Esophagus muscularis mucosa (tissue), 4 donors: ENCODE results near the gene IFI27L1. TPM values are rescaled to one million over a fixed set of nuclear protein-coding genes. Genes with fewer than 3 reads are reported as not detected.

Source experiments
- DNase-seq: peaks from one replicate; pipeline ENCODE4 v3.0.0-alpha.2; 2017; ENCODE audit errors: extremely low spot score
- H3K27ac ChIP-seq, 4 donors: fragments of 200-600 bp; sonication (generic); replicated peaks in 1 of 4; 1 replicate in 3 of 4; 2 replicates in 1 of 4; pipeline ENCODE4 v1.5.1; 2016 to 2019; ENCODE audit warnings: mild to moderate bottlenecking in 1 of 4
- H3K27me3 ChIP-seq, 4 donors: fragments of 200-600 bp; sonication (generic); one replicate each; pipeline versions ENCODE4 v1.5.1 to v1.6.0; 2016 to 2019
- H3K36me3 ChIP-seq, 4 donors: fragments of 200-600 bp; sonication (generic); one replicate each; pipeline ENCODE4 v1.5.1; 2016 to 2019
- H3K4me1 ChIP-seq, 4 donors: fragments of 200-600 bp; sonication (generic); one replicate each; pipeline ENCODE4 v1.5.1; 2016 to 2019
- H3K4me3 ChIP-seq, 4 donors: fragments of 200-600 bp; sonication (generic); 1 replicate in 2 of 4; 2 replicates in 2 of 4; pipeline ENCODE4 v1.5.1; 2016 to 2019; ENCODE audit warnings: mild to moderate bottlenecking in 4 of 4, moderate library complexity in 1 of 4
- H3K9me3 ChIP-seq, 4 donors: fragments of 200-600 bp; sonication (generic); 1 replicate in 3 of 4; 2 replicates in 1 of 4; pipeline ENCODE4 v1.5.1; 2016 to 2019
- EP300 ChIP-seq: sonication (generic); formaldehyde crosslinking; IDR thresholded peaks from one replicate; pipeline ENCODE4 v1.6.1; 2017; ENCODE audit warnings: antibody characterized with exemption
- POLR2A ChIP-seq: fragments of 450-650 bp; IDR thresholded peaks from one replicate; pipeline ENCODE4 v1.6.1; 2017; ENCODE audit warnings: antibody characterized with exemption, moderate library complexity, mild to moderate bottlenecking, low read depth
- POLR2AphosphoS5 ChIP-seq, 2 donors: sonication (generic); formaldehyde crosslinking; IDR thresholded peaks; one replicate each; pipeline ENCODE4 v1.6.1; 2017; ENCODE audit warnings: antibody characterized with exemption in 2 of 2
- WGBS: methylation state at CpG from one replicate; pipeline ENCODE4 v1.1.5; 2018; 5-methylcytosine and 5-hydroxymethylcytosine counted together
- intact Hi-C: fragments of 100-400 bp; cut with DNase I; formaldehyde crosslinking; loops from one replicate; pipeline ENCODE4 v1.15.1; 2023
- total RNA-seq, 4 donors: library from RNA; depleted of rRNA; stranded (reverse); fragments of >200 nt; gene quantifications; one replicate each; pipeline versions ENCODE4 v1.1.0 to v1.2.1, GENCODE V29; 2016
- TF ChIP-seq, protein P1 (sequence below), 3 experiments: fragments of 200-600 bp in 2 of 3; fragments of 450-650 bp in 1 of 3; sonication (generic) in 2 of 3; IDR thresholded peaks; one replicate each; pipeline ENCODE4 v1.5.1; 2017 to 2019; ENCODE audit warnings: antibody characterized with exemption in 3 of 3, mild to moderate bottlenecking in 2 of 3, moderate library complexity in 1 of 3

IFI27L1 gene
- total RNA-seq, 4 donors from 2014 or later, result 5.8 to 12.9 (median 6.4) TPM

DNA sequence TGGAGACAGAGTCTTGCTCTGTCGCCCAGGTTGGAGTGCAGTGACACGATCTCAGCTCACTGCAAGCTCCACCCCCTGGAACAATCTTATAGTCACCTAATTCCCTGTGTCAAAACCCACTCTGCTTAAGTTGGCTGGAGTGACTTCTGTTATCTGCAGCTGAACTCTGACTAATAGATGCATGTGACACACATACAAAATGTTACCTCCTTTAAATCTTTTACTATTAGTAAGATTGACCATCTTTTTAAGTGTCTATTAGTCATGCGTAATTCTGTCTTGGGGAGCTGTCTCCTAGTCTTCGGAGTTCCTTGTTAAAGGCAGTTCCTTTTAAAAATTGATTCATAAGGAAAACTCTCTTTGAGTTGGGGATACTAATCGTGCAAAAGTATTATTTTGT is 7.4 kb downstream of the IFI27L1 start:
- H3K27me3 ChIP-seq, result no peaks in the 10 kb centered on the region
- H3K27ac ChIP-seq, result no peak overlapping the region
- DNase-seq, result no peak
- H3K4me1 ChIP-seq, result no peaks in the 10 kb centered on the region
- H3K36me3 ChIP-seq, result no peaks in the 10 kb centered on the region
- no peak for TF ChIP-seq POLR2A
- TF ChIP-seq POLR2AphosphoS5 (IDR thresholded peaks at IDR 0.05), result no peak
- no peak for TF ChIP-seq EP300
- TF ChIP-seq, protein P1, sequence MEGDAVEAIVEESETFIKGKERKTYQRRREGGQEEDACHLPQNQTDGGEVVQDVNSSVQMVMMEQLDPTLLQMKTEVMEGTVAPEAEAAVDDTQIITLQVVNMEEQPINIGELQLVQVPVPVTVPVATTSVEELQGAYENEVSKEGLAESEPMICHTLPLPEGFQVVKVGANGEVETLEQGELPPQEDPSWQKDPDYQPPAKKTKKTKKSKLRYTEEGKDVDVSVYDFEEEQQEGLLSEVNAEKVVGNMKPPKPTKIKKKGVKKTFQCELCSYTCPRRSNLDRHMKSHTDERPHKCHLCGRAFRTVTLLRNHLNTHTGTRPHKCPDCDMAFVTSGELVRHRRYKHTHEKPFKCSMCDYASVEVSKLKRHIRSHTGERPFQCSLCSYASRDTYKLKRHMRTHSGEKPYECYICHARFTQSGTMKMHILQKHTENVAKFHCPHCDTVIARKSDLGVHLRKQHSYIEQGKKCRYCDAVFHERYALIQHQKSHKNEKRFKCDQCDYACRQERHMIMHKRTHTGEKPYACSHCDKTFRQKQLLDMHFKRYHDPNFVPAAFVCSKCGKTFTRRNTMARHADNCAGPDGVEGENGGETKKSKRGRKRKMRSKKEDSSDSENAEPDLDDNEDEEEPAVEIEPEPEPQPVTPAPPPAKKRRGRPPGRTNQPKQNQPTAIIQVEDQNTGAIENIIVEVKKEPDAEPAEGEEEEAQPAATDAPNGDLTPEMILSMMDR (IDR thresholded peaks at IDR 0.05), result no peak
- no peak overlapping the region for H3K4me3 ChIP-seq
- no peaks in the 10 kb centered on the region for H3K9me3 ChIP-seq
- 80% methylated on average over 5 of the region's 5 CpGs for WGBS
- intact Hi-C loops, result loop anchor here (10.0 kb wide), 1 partner anchor 1446 kb away; the partner anchor contains the start of gene GLRX5

DNA sequence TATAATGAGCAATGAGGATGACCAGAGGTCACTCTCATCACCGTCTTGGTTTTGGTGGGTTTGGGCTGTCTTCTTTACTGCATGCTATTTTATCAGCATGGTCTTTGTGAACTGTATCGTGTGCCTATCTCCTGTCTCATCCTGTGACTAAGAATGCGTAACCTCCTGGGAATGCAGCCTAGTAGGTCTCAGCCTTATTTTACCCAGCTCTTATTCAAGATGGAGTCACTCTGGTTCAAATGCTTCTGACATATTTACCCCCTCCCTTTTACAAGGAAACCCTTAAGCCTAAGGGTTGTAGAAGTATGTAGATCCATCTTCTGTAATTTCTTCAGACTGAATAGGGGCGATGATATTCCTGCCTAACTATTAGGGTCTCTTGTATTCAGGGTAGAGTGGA is 8.4 kb downstream of the IFI27L1 start:
- Histone ChIP-seq H3K4me1 (no peaks in the 10 kb centered on the region), H3K4me3 (no peak overlapping the region), H3K27ac (no peak overlapping the region), H3K36me3 (no peaks in the 10 kb centered on the region), H3K27me3 (no peaks in the 10 kb centered on the region), H3K9me3 (no peaks in the 10 kb centered on the region)
- TF ChIP-seq POLR2AphosphoS5 (IDR thresholded peaks at IDR 0.05) (no peak), EP300 (no peak), POLR2A (no peak)
- TF ChIP-seq, protein P1 (IDR thresholded peaks at IDR 0.05), result no peak
- 94% methylated on average over 4 of the region's 4 CpGs for WGBS
- DNase-seq, result no peak
- intact Hi-C loops, result loop anchor here (10.0 kb wide), 1 partner anchor 1445 kb away; the partner anchor contains the start of gene GLRX5

DNA sequence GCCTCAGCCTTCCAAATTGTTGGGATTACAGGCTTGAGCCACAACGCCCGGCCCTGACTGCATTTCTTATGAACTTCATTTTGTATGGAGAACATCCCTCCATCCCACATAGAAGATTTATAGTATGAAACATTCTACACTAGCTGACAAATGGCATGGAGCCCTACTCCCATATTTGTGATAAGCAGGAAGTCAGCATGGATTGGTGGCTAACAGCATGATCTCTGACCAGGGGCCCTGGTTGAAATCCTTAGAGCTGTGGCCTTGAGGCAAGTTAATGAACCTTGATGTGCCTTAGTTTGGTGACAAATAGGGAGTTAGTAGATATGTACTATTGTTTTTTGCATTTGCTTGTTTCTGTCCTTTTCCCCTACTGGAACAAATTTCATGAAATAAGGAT is 12.3 kb downstream of the IFI27L1 start:
- no peak overlapping the region for H3K4me3 ChIP-seq
- H3K36me3 ChIP-seq, result peaks cover 0 to 13% (median 6%) of the 10 kb centered on the region in 4 donors
- no peaks in the 10 kb centered on the region for H3K9me3 ChIP-seq
- no peaks in the 10 kb centered on the region for H3K27me3 ChIP-seq
- TF ChIP-seq POLR2A, result no peak
- TF ChIP-seq POLR2AphosphoS5 (IDR thresholded peaks at IDR 0.05), result no peak
- TF ChIP-seq EP300, result no peak
- TF ChIP-seq, protein P1 (IDR thresholded peaks at IDR 0.05), result no peak
- peak; percentile 68 for DNase-seq
- WGBS, result 94% methylated on average over 2 of the region's 2 CpGs
- H3K4me1 ChIP-seq, result no peaks in the 10 kb centered on the region
- intact Hi-C loops, result no loop called here
- no peak overlapping the region for H3K27ac ChIP-seq

DNA sequence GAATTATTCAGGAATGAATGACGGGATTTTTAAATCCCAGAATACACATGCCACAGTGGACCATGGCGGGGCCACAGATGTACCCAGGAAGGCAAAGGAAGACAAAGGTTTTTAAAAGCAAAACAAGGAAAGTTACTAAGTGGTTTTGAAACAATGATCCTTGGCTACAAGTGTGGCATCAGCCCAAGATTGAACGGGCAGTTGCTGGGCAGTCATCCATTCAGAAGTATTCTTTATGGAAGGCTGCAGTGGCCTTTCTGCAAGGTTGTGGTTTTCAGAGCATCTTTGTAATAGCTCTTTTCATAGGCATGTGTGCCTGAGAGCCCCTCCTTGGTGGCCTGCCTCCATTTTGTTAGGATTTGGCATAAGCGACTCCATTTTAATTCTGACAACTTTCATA is 16.0 kb downstream of the IFI27L1 start:
- 95% methylated on average over 4 of the region's 4 CpGs for WGBS
- Histone ChIP-seq H3K4me3 (no peak overlapping the region), H3K27me3 (no peaks in the 10 kb centered on the region), H3K4me1 (no peaks in the 10 kb centered on the region), H3K9me3 (no peaks in the 10 kb centered on the region), H3K36me3 (peaks cover 0 to 17% (median 6%) of the 10 kb centered on the region in 4 donors), H3K27ac (no peak overlapping the region)
- intact Hi-C loops, result no loop called here
- DNase-seq, result no peak
- TF ChIP-seq POLR2A (no peak), POLR2AphosphoS5 (IDR thresholded peaks at IDR 0.05) (no peak), EP300 (no peak)
- TF ChIP-seq, protein P1 (IDR thresholded peaks at IDR 0.05), result no peak
